MM.1S (cell line): ENCODE data around the gene ROR2.

Experiments
- DNase-seq: peaks from one replicate; pipeline ENCODE4 v3.0.0-alpha.2; 2015
- H2AFZ ChIP-seq: fragments of 300-600 bp; sonication (generic); 2 replicates; pipeline ENCODE4 v1.6.0; 2016; ENCODE audit warnings: antibody characterized with exemption, low read length
- H3F3A ChIP-seq: fragments of 300-600 bp; sonication (generic); 2 replicates; pipeline ENCODE4 v1.6.1; 2016; ENCODE audit warnings: mild to moderate bottlenecking, antibody characterized with exemption, low read length, moderate library complexity, mixed read lengths; ENCODE audit not compliant: insufficient read depth
- H3K27ac ChIP-seq: fragments of 300-600 bp; sonication (generic); 2 replicates; pipeline ENCODE4 v1.5.1; 2016; ENCODE audit warnings: mild to moderate bottlenecking, low read length
- H3K27me3 ChIP-seq: fragments of 300-600 bp; sonication (generic); replicated peaks from 2 replicates; pipeline ENCODE4 v1.6.0; 2016; ENCODE audit warnings: low read length; ENCODE audit not compliant: insufficient read depth
- H3K36me3 ChIP-seq: fragments of 300-600 bp; sonication (generic); replicated peaks from 2 replicates; pipeline ENCODE4 v1.6.1; 2016; ENCODE audit warnings: mild to moderate bottlenecking, low read length, mixed read lengths; ENCODE audit not compliant: insufficient read depth
- H3K4me1 ChIP-seq: fragments of 300-600 bp; sonication (generic); 2 replicates; pipeline ENCODE4 v1.6.1; 2016; ENCODE audit warnings: low read length, mixed read lengths
- H3K4me2 ChIP-seq: fragments of 300-600 bp; sonication (generic); 2 replicates; pipeline ENCODE4 v1.6.0; 2016; ENCODE audit warnings: low read depth, low read length
- H3K4me3 ChIP-seq: fragments of 300-600 bp; sonication (generic); 2 replicates; pipeline ENCODE4 v1.5.1; 2016; ENCODE audit warnings: low read length, mixed read lengths
- H3K79me2 ChIP-seq: fragments of 300-600 bp; sonication (generic); 2 replicates; pipeline ENCODE4 v1.6.1; 2016; ENCODE audit warnings: mixed run types, low read length, mixed read lengths
- H3K9ac ChIP-seq: fragments of 300-600 bp; sonication (generic); 2 replicates; pipeline ENCODE4 v1.6.1; 2016; ENCODE audit warnings: low read length, mixed read lengths
- H3K9me2 ChIP-seq: fragments of 300-600 bp; sonication (generic); replicated peaks from 2 replicates; pipeline ENCODE4 v1.6.1; 2016; ENCODE audit warnings: mild to moderate bottlenecking, low read length, mixed read lengths; ENCODE audit not compliant: insufficient read depth
- H3K9me3 ChIP-seq: fragments of 300-600 bp; sonication (generic); replicated peaks from 2 replicates; pipeline ENCODE4 v1.6.1; 2016; ENCODE audit warnings: mild to moderate bottlenecking, low read length, mixed read lengths; ENCODE audit not compliant: insufficient read depth
- H4K20me1 ChIP-seq: fragments of 300-600 bp; sonication (generic); 2 replicates; pipeline ENCODE4 v1.6.1; 2016; ENCODE audit warnings: mild to moderate bottlenecking, low read length, moderate library complexity, mixed read lengths; ENCODE audit not compliant: insufficient read depth
- CTCF ChIP-seq: fragments of 300-600 bp; sonication (generic); IDR thresholded peaks from 2 replicates; pipeline ENCODE4 v1.5.1; 2016; ENCODE audit warnings: antibody characterized with exemption, low read length, mixed read lengths
- EZH2 ChIP-seq: fragments of 300-600 bp; sonication (generic); optimal IDR thresholded peaks from 2 replicates; pipeline ENCODE3; 2017; ENCODE audit warnings: low read depth, mild to moderate bottlenecking, antibody characterized with exemption, low read length, mixed read lengths
- EZH2phosphoT487 ChIP-seq: fragments of 300-600 bp; sonication (generic); IDR thresholded peaks from 2 replicates; pipeline ENCODE4 v1.6.1; 2018; ENCODE audit warnings: antibody characterized with exemption, low read length

ROR2 gene

GRCh38 chr9:91629718-91630117, 320.3 kb downstream of the ROR2 start:
- no peaks in the 10 kb centered on the region for H3F3A ChIP-seq
- no peaks in the 10 kb centered on the region for H3K4me1 ChIP-seq

GRCh38 chr9:91628892-91629291, 321.1 kb downstream of the ROR2 start:
- TF ChIP-seq CTCF = no peak
- no peak for TF ChIP-seq EZH2
- no peak for TF ChIP-seq EZH2phosphoT487
- H3K9me2 ChIP-seq = no peaks in the 10 kb centered on the region
- H3K4me3 ChIP-seq = no peak overlapping the region
- no peaks in the 10 kb centered on the region for H3K9me3 ChIP-seq
- H3K79me2 ChIP-seq = no peaks in the 10 kb centered on the region
- H4K20me1 ChIP-seq = no peaks in the 10 kb centered on the region
- no peaks in the 10 kb centered on the region for H3K36me3 ChIP-seq
- H2AFZ ChIP-seq = no peak overlapping the region
- H3F3A ChIP-seq = no peaks in the 10 kb centered on the region
- no peaks in the 10 kb centered on the region for H3K4me1 ChIP-seq
- no peak overlapping the region for H3K27ac ChIP-seq
- no peak for DNase-seq
- no peak overlapping the region for H3K9ac ChIP-seq
- H3K4me2 ChIP-seq = no peak overlapping the region
- no peaks in the 10 kb centered on the region for H3K27me3 ChIP-seq

More at GRCh38 chr9:91629718-91630117, 320.3 kb downstream of the ROR2 start:
- no peaks in the 10 kb centered on the region for H3K9me2 ChIP-seq
- H3K4me2 ChIP-seq = no peak overlapping the region
- no peaks in the 10 kb centered on the region for H4K20me1 ChIP-seq
- no peak for DNase-seq
- no peak for TF ChIP-seq EZH2
- TF ChIP-seq EZH2phosphoT487 = no peak
- TF ChIP-seq CTCF = no peak
- no peaks in the 10 kb centered on the region for H3K36me3 ChIP-seq
- no peak overlapping the region for H2AFZ ChIP-seq
- H3K9ac ChIP-seq = no peak overlapping the region
- no peaks in the 10 kb centered on the region for H3K27me3 ChIP-seq
- H3K4me3 ChIP-seq = no peak overlapping the region
- no peaks in the 10 kb centered on the region for H3K79me2 ChIP-seq
- H3K9me3 ChIP-seq = no peaks in the 10 kb centered on the region
- no peak overlapping the region for H3K27ac ChIP-seq

GRCh38 chr9:91625331-91625730, 324.7 kb downstream of the ROR2 start:
- Histone ChIP-seq H3K27ac (no peak overlapping the region), H2AFZ (no peak overlapping the region), H3K4me2 (no peak overlapping the region), H3K9me2 (no peaks in the 10 kb centered on the region), H3K4me1 (no peaks in the 10 kb centered on the region), H3F3A (no peaks in the 10 kb centered on the region), H3K9ac (no peak overlapping the region), H4K20me1 (no peaks in the 10 kb centered on the region), H3K36me3 (no peaks in the 10 kb centered on the region), H3K9me3 (no peaks in the 10 kb centered on the region), H3K79me2 (no peaks in the 10 kb centered on the region), H3K4me3 (no peak overlapping the region), H3K27me3 (no peaks in the 10 kb centered on the region)
- DNase-seq = no peak
- TF ChIP-seq EZH2phosphoT487 (no peak), CTCF (no peak), EZH2 (no peak)
